Small intestine (tissue), 7 donors: Measurements from ENCODE around the gene CATSPERD. TPM values are rescaled to one million over a fixed set of nuclear protein-coding genes. Genes with fewer than 3 reads are reported as not detected.

Experiments used
- DNase-seq, 2 donors: peaks; one replicate each; pipeline versions ENCODE4 v3.0.0 to v3.0.0-alpha.2; 2013
- FAIRE-seq: peaks from 2 replicates; lab custom pipeline; 2012; peaks lifted over from hg19 to GRCh38; lab: Jason Lieb, UNC
- H3K27ac ChIP-seq, 3 donors: one replicate each; pipeline ENCODE4 v1.5.1; 2013; ENCODE audit warnings: low read length in 2 of 3, mild to moderate bottlenecking in 2 of 3, control low read depth in 1 of 3, inconsistent platforms in 1 of 3, low read depth in 1 of 3, moderate library complexity in 1 of 3
- H3K27me3 ChIP-seq, 3 donors: one replicate each; pipeline ENCODE4 v1.6.1; 2013; ENCODE audit warnings: low read length in 3 of 3, inconsistent platforms in 1 of 3; ENCODE audit not compliant: control insufficient read depth in 3 of 3, insufficient read depth in 3 of 3
- H3K36me3 ChIP-seq, 3 donors: one replicate each; pipeline ENCODE4 v1.6.1; 2013; ENCODE audit warnings: low read length in 3 of 3, inconsistent platforms in 1 of 3, low read depth in 1 of 3, mild to moderate bottlenecking in 1 of 3, moderate library complexity in 1 of 3; ENCODE audit not compliant: control insufficient read depth in 3 of 3, insufficient read depth in 2 of 3
- H3K4me1 ChIP-seq, 3 donors: one replicate each; pipeline ENCODE4 v1.6.1; 2013; ENCODE audit warnings: low read length in 2 of 3, inconsistent platforms in 1 of 3, low read depth in 1 of 3, mild to moderate bottlenecking in 1 of 3, moderate library complexity in 1 of 3; ENCODE audit not compliant: control insufficient read depth in 3 of 3, insufficient read depth in 2 of 3
- H3K4me3 ChIP-seq, 3 donors: one replicate each; pipeline ENCODE4 v1.5.1; 2013; ENCODE audit warnings: low read length in 3 of 3, control low read depth in 1 of 3, inconsistent platforms in 1 of 3, low read depth in 1 of 3, mild to moderate bottlenecking in 1 of 3, moderate library complexity in 1 of 3
- H3K9me3 ChIP-seq, 2 donors: one replicate each; pipeline ENCODE4 v1.6.1; 2013; ENCODE audit warnings: low read depth in 1 of 2, low read length in 1 of 2; ENCODE audit not compliant: control insufficient read depth in 2 of 2, insufficient read depth in 1 of 2
- WGBS, 3 donors: extraction: QIAGEN DNeasy Blood & Tissue Kit; methylation state at CpG; one replicate each; pipeline ENCODE4 v1.1.7; 2013; 5-methylcytosine and 5-hydroxymethylcytosine counted together
- polyA plus RNA-seq, 4 donors: library from polyadenylated mRNA; stranded (reverse) in 3 of 4; unstranded in 1 of 4; fragments of 200-250 nt in 3 of 4; fragments of 120-200 nt in 1 of 4; gene quantifications; one replicate each; pipeline versions ENCODE4 v1.2.1 to v1.2.3, GENCODE V29; 2013
- donor health status: healthy with polysubstance abuse.
- donor health status: control.
- donor health status: control.
- donor health status: Bipolar disorder and iron deficiency.
- donor health status: healthy.

The CATSPERD gene
- polyA plus RNA-seq, 4 donors, result not detected

DNA sequence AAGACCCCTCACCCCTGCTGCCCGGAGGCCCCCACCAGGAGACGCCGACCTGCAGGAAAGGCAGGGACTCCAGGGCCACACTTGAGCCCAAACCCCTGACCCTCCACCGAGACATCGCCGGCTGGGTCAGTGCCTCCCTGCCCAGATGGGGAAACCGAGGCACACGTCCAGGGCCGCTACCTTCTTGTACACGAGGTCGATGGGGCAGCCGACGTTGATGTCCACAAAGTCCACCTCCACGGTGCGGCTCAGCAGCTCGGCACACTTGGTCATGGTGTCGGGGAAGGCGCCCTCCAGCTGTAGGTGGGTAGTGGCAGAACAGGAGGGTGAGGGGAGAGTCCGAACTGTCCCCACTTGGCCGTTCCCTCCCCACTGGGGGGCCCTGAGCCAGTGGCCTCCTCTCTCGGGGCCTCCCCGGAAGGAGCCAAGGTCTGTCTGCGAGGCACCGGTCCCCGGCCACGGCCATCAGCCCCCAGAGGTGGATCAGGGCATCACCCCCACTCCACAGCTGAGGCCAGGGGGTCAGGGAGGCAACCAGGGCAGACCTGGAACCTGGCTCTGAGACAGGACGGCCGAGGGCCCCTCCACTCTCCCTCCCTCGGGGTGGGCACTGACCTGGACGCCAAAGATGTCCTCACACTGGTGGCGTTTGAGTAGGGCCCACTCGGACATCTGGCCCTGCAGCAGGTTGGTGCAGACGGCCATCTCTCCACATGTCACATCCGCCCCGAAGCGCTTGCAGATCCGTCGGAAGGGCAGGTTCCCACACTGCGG is 67.2 kb downstream of the CATSPERD start:
- H3K4me3 ChIP-seq, result no peak overlapping the region
- FAIRE-seq (no peak), DNase-seq (peak in 1 of 2 donors; percentile 0)
- 93% methylated on average over 28 to 39 of the region's 39 CpGs for WGBS, 3 donors
- no peaks in the 10 kb centered on the region for H3K27me3 ChIP-seq
- peaks cover 0 to 8% of the 10 kb centered on the region in 2 donors for H3K9me3 ChIP-seq
- peaks cover 2 to 6% (median 4%) of the 10 kb centered on the region in 3 donors for H3K4me1 ChIP-seq
- H3K36me3 ChIP-seq, result peaks cover 22 to 74% (median 27%) of the 10 kb centered on the region in 3 donors
- H3K27ac ChIP-seq, result no peak overlapping the region

GRCh38 chr19:5788422-5788821 is 68.0 kb downstream of the CATSPERD start:
- WGBS, 3 donors, result 94 to 98% (median 98%) methylated on average over 4 to 5 of the region's 5 CpGs
- DNase-seq (peak in 1 of 2 donors; percentile 0), FAIRE-seq (no peak)
- H3K9me3 ChIP-seq, result peaks cover 0 to 8% of the 10 kb centered on the region in 2 donors
- H3K4me3 ChIP-seq, result no peak overlapping the region
- H3K27me3 ChIP-seq, result no peaks in the 10 kb centered on the region
- peaks cover 2 to 6% (median 4%) of the 10 kb centered on the region in 3 donors for H3K4me1 ChIP-seq
- H3K27ac ChIP-seq, result no peak overlapping the region
- peaks cover 22 to 68% (median 27%) of the 10 kb centered on the region in 3 donors for H3K36me3 ChIP-seq

DNA sequence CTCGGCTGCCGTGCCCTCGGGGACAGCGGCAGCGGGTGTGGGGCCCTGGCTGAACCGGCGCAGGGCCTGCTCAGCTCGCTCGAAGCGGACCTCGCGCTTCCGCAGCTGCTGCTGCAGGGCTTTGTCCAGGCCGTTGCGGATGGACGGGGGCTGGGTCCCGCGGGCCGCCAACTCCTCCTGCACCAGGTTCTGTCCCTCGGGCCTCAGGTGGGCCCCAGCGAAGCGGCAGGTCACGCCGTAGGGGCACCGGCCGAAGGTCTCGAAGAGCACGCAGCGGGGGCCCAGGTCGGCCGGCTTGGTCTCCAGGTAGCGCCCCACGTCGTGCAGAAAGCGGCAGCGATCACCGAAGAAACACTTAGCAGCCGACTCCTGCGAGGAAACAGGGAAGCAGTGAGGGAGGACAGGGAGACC is 68.9 kb downstream of the CATSPERD start:
- H3K9me3 ChIP-seq, result peaks cover 0 to 8% of the 10 kb centered on the region in 2 donors
- no peak overlapping the region for H3K27ac ChIP-seq
- peaks cover 22 to 60% (median 27%) of the 10 kb centered on the region in 3 donors for H3K36me3 ChIP-seq
- peaks cover 2 to 6% (median 4%) of the 10 kb centered on the region in 3 donors for H3K4me1 ChIP-seq
- peak in 1 of 2 donors; percentile 1 for DNase-seq
- no peak for FAIRE-seq
- WGBS, 3 donors, result 93 to 97% (median 96%) methylated on average over 23 to 39 of the region's 39 CpGs
- no peak overlapping the region for H3K4me3 ChIP-seq
- no peaks in the 10 kb centered on the region for H3K27me3 ChIP-seq

DNA sequence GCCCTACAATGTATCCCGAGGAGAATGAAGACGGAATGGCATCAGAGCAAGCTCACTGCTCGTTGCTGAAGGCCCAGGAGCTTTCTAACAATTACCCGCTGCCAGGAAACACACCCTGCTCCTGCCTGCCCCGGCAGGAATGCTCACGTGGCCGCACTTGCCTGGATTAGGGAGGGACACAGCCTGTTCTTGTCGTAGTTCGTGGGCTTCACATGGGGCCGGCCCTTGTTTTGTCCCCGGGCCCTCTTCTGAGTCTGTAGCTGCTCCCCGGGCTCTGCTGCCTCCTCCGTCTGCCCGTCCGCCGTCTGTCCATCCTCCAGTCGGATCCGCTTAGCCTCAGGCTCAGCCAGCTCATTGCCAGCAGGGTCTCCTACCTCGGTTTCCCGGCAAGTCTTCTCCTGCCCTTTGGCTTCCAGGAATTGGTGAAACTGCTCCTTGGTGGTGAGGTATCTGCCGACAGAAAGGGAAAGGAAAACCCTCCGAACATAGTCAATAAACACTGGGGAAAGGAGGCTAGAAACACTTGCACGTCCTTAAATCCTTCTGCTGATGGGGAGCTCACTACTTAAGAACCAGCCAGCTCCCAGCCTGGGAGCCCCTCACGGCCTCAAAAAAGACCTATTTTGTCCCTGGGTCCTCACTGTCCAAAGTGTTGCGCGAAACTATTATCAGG is 69.6 kb downstream of the CATSPERD start:
- Histone ChIP-seq H3K36me3 (peaks cover 22 to 53% (median 24%) of the 10 kb centered on the region in 3 donors), H3K27me3 (no peaks in the 10 kb centered on the region), H3K9me3 (peaks cover 0 to 8% of the 10 kb centered on the region in 2 donors), H3K4me1 (peaks cover 2 to 6% (median 4%) of the 10 kb centered on the region in 3 donors), H3K27ac (peak overlapping the region; percentile 28 to 96 (median 95)), H3K4me3 (peak overlapping the region in 2 of 3 donors; percentile 71 to 80)
- DNase-seq, result no peak
- no peak for FAIRE-seq
- 75 to 78% (median 75%) methylated on average over 26 of the region's 26 CpGs for WGBS, 3 donors

GRCh38 chr19:5790559-5791520 is 70.4 kb downstream of the CATSPERD start, which contains the start of gene DUS3L:
Gene DUS3L (minus strand): TSS chr19:5791163. CDS start chr19:5791141, 22 bp downstream.
- Histone ChIP-seq H3K27me3 (no peaks in the 10 kb centered on the region), H3K4me3 (peak within 1 kb of the TSS; percentile 51 to 80 (median 71)), H3K9me3 (peaks cover 0 to 8% of the 10 kb centered on the region in 2 donors), H3K36me3 (peaks cover 20 to 45% (median 22%) of the 10 kb centered on the region in 3 donors), H3K27ac (peak within 1 kb of the TSS; percentile 89 to 96 (median 95)), H3K4me1 (peaks cover 2 to 6% (median 4%) of the 10 kb centered on the region in 3 donors)
- peak; percentile 98 for DNase-seq
- FAIRE-seq, result no peak
- 11 to 13% (median 11%) methylated on average over 62 to 72 of the region's 72 CpGs for WGBS, 3 donors

GRCh38 chr19:5792224-5792623 is 71.8 kb downstream of the CATSPERD start:
- H3K9me3 ChIP-seq, result peaks cover 0 to 8% of the 10 kb centered on the region in 2 donors
- H3K4me1 ChIP-seq, result peaks cover 2 to 6% (median 4%) of the 10 kb centered on the region in 3 donors
- no peak overlapping the region for H3K27ac ChIP-seq
- peaks cover 15 to 31% (median 16%) of the 10 kb centered on the region in 3 donors for H3K36me3 ChIP-seq
- no peaks in the 10 kb centered on the region for H3K27me3 ChIP-seq
- DNase-seq (peak in 1 of 2 donors; percentile 1), FAIRE-seq (no peak)
- no peak overlapping the region for H3K4me3 ChIP-seq
- WGBS, 3 donors, result 95 to 97% (median 97%) methylated on average over 18 of the region's 18 CpGs

GRCh38 chr19:5793188-5793587 is 72.8 kb downstream of the CATSPERD start:
- Histone ChIP-seq H3K4me1 (peaks cover 2 to 6% (median 4%) of the 10 kb centered on the region in 3 donors), H3K9me3 (peaks cover 0 to 8% of the 10 kb centered on the region in 2 donors), H3K27me3 (no peaks in the 10 kb centered on the region), H3K4me3 (no peak overlapping the region), H3K36me3 (peaks cover 6 to 21% (median 8%) of the 10 kb centered on the region in 3 donors), H3K27ac (no peak overlapping the region)
- WGBS, 3 donors, result 89 to 95% (median 93%) methylated on average over 3 of the region's 3 CpGs
- FAIRE-seq (no peak), DNase-seq (peak in 1 of 2 donors; percentile 2)
